NT2/D1 (cell line): ENCODE results near the gene JARID2.

ENCODE experiments used
- SUZ12 ChIP-seq: IDR thresholded peaks from 2 replicates; pipeline ENCODE4 v1.6.1; 2011; ENCODE audit not compliant: insufficient read length, insufficient read depth; ENCODE audit errors: extremely low read depth
- YY1 ChIP-seq: IDR thresholded peaks from 2 replicates; pipeline ENCODE4 v1.6.1; 2011; ENCODE audit not compliant: insufficient read length, insufficient read depth
- ZNF274 ChIP-seq: IDR thresholded peaks from 2 replicates; pipeline ENCODE4 v1.6.1; 2011; ENCODE audit warnings: mild to moderate bottlenecking, low read depth, low read length

DNA sequence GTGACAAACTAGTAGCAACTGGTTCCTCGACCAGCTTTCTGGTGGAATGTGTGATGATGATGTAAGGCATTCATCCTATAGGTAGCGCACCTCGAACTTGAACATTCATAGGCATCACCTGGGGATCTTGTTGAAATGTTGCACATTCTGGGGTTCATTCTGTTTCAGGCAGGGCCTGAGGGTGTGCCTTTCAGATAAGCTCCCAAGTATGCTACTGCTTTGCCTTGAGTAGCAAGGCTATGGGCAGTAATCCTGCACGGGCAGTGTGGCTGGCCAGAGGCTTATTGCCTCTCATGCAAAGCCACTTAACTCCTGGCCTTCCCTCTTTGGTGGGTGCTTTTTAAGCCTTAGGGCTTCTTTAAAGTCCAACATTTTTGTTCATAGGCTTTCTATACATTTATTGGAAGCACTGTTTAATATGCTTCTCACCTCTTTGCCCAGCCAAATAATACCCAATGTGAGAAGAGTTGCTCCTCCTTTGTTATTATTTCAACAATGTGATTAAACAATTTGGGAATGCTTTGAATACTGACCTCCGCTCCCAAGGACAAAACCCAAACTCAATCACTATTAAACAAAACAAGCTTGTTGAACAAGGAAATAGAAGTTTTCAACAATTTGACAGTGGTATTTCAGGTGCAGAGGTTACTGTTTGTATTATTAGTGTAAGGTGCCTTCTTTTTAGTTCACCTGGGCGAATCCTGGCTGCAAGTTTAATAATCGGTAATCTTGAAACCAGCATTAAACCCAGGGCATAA lies 57.5 kb downstream of the JARID2 start:
- TF ChIP-seq ZNF274 (no peak), SUZ12 (no peak), YY1 (no peak)
